ENCODE measurements around the gene CHST15. TPM values are rescaled to one million over a fixed set of nuclear protein-coding genes. Genes with fewer than 3 reads are reported as not detected.
"Not testable (repeated sequence)": the region's sequence is repeated elsewhere in the genome, so short reads cannot be mapped to it uniquely, and the experiment has no call there.

The CHST15 gene
- polyA plus RNA-seq, 1 experiment: 6.2 TPM

DNA sequence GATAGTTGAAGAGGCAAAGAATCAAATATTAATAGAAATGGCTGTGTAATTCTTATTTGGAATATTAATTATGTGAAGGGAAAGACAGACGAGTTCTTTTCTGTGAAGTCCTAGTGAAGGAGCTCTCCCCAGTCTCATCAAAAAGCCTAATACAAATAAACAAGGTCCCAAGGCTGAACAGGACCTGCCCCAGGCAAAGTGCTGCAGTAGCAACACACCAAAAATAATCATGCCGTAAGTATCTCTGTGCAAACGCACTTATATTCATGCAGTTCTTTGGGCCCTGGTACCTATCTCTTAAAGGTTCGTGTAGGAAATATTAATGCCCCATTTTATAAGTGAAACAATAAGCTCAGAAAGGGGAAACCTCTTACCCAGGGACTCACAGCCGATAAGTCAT is 12.2 kb upstream of the CHST15 start:
- ChIA-PET CTCF (interaction anchor here (1.6 to 1.7 kb wide), 2 partner anchors 13 to 110 kb away, joined by 4 read pairs; no protein-coding TSS in a partner anchor), POLR2A (interaction anchor here (0.6 kb wide), 1 partner anchor 47 kb away, joined by 8 read pairs; no protein-coding TSS in a partner anchor)
- H3K4me3 ChIP-seq (ENCODE audit: low read depth, low read length): no peak overlapping the region
- no peak for TF ChIP-seq CTCF (IDR thresholded peaks at IDR 0.05; ENCODE audit: insufficient read depth, low read depth, low read length)
- peaks cover 2% of the 10 kb centered on the region; the same call in 1 of the 2 replicates for H3K27me3 ChIP-seq (ENCODE audit: control insufficient read depth, insufficient read depth, low read length)
- DNase-seq (ENCODE audit: low read depth): no peak
- H3K36me3 ChIP-seq (ENCODE audit: control insufficient read depth, insufficient read depth, low read length): no peaks in the 10 kb centered on the region

DNA sequence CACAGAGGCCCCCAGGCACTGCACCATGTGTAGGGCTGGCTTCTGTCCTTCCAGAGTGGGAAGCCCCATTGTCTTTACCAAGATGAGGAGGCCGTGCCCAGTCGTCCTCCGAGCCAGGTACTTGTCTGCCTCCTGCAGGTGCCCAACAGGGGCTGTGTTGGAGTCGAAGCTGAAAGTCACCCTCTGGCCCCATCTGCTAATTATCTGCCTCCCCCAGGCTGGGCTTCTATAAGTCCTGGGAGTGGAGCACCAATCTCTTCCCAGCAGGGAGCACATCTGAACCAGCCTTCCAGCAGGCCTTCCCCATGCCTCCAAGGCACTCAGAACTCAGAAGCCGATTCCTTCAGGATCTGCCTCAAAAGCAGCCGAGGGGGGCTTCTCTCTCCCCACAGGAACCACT is 11.6 kb upstream of the CHST15 start:
- ChIA-PET CTCF (no interaction called here), POLR2A (no interaction called here)

GRCh38 chr10:124104011-124104627 is 10.7 kb upstream of the CHST15 start:
- ChIA-PET POLR2A (no interaction called here), CTCF (interaction anchor here (0.8 kb wide), 1 partner anchor 30 kb away, joined by 3 read pairs; no protein-coding TSS in a partner anchor)
- no peak for TF ChIP-seq CTCF (IDR thresholded peaks at IDR 0.05; ENCODE audit: insufficient read depth, low read depth, low read length)
- DNase-seq (ENCODE audit: low read depth): no peak
- Histone ChIP-seq H3K4me3 (ENCODE audit: low read depth, low read length) (no peak overlapping the region), H3K27me3 (ENCODE audit: control insufficient read depth, insufficient read depth, low read length) (peaks cover 3% of the 10 kb centered on the region), H3K36me3 (ENCODE audit: control insufficient read depth, insufficient read depth, low read length) (no peaks in the 10 kb centered on the region)

More for the DNA sequence above, 11.6 kb upstream of the CHST15 start:
- no peak for TF ChIP-seq CTCF (IDR thresholded peaks at IDR 0.05; ENCODE audit: insufficient read depth, low read depth, low read length)
- Histone ChIP-seq H3K27me3 (ENCODE audit: control insufficient read depth, insufficient read depth, low read length) (peaks cover 3% of the 10 kb centered on the region; the same call in 1 of the 2 replicates), H3K36me3 (ENCODE audit: control insufficient read depth, insufficient read depth, low read length) (no peaks in the 10 kb centered on the region), H3K4me3 (ENCODE audit: low read depth, low read length) (no peak overlapping the region)
- DNase-seq (ENCODE audit: low read depth): no peak

GRCh38 chr10:124101351-124101750 is 8.0 kb upstream of the CHST15 start:
- CTCF ChIA-PET: no interaction called here
- Histone ChIP-seq H3K36me3 (ENCODE audit: control insufficient read depth, insufficient read depth, low read length) (no peaks in the 10 kb centered on the region), H3K27me3 (ENCODE audit: control insufficient read depth, insufficient read depth, low read length) (peaks cover 10% of the 10 kb centered on the region), H3K4me3 (ENCODE audit: low read depth, low read length) (no peak overlapping the region)
- TF ChIP-seq CTCF (IDR thresholded peaks at IDR 0.05; ENCODE audit: insufficient read depth, low read depth, low read length): no peak
- POLR2A ChIA-PET: no interaction called here
- no peak for DNase-seq (ENCODE audit: low read depth)

GRCh38 chr10:124100651-124101050 is 7.3 kb upstream of the CHST15 start:
- H3K27me3 ChIP-seq (ENCODE audit: control insufficient read depth, insufficient read depth, low read length): peaks cover 14% of the 10 kb centered on the region
- H3K36me3 ChIP-seq (ENCODE audit: control insufficient read depth, insufficient read depth, low read length); POLR2A ChIA-PET; DNase-seq (ENCODE audit: low read depth); H3K4me3 ChIP-seq (ENCODE audit: low read depth, low read length); CTCF ChIA-PET: not testable (repeated sequence)

GRCh38 chr10:124100124-124100523 is 6.7 kb upstream of the CHST15 start:
- TF ChIP-seq CTCF (IDR thresholded peaks at IDR 0.05; ENCODE audit: insufficient read depth, low read depth, low read length): no peak
- ChIA-PET POLR2A (no interaction called here), CTCF (no interaction called here)
- no peaks in the 10 kb centered on the region for H3K36me3 ChIP-seq (ENCODE audit: control insufficient read depth, insufficient read depth, low read length)
- peaks cover 14% of the 10 kb centered on the region for H3K27me3 ChIP-seq (ENCODE audit: control insufficient read depth, insufficient read depth, low read length)
- no peak for DNase-seq (ENCODE audit: low read depth)
- no peak overlapping the region for H3K4me3 ChIP-seq (ENCODE audit: low read depth, low read length)

All from BJ (cell line).